HepG2 (cell line): ENCODE measurements around the gene ZBTB22. TPM values are rescaled to one million over a fixed set of nuclear protein-coding genes. Genes with fewer than 3 reads are reported as not detected.

Experiments
- ARNT2 ChIP-seq: sonication (generic); formaldehyde crosslinking; IDR thresholded peaks from 2 replicates; pipeline ENCODE4 v1.8.0; 2022; ENCODE audit warnings: mild to moderate bottlenecking, low read depth, missing genetic modification reagents, moderate library complexity
- MAFF ChIP-seq: IDR thresholded peaks from 2 replicates; pipeline ENCODE4 v1.6.1; 2011; ENCODE audit warnings: low read depth, low read length, improper control_type of control experiment
- MTA1 ChIP-seq: sonication (generic); formaldehyde crosslinking; IDR thresholded peaks from 2 replicates; pipeline ENCODE4 v1.4.0; 2020; ENCODE audit warnings: missing genetic modification reagents, mild to moderate bottlenecking, borderline replicate concordance
- MTF2 ChIP-seq: sonication (generic); formaldehyde crosslinking; IDR thresholded peaks from 2 replicates; pipeline ENCODE4 v1.5.0; 2020; ENCODE audit warnings: missing genetic modification reagents, borderline replicate concordance
- SNRNP70 ChIP-seq: fragments of 200-400 bp; formaldehyde crosslinking; IDR thresholded peaks from 2 replicates; pipeline ENCODE4 v1.6.1; 2017; ENCODE audit warnings: mild to moderate bottlenecking, low read depth, low read length, moderate library complexity
- SOX6 ChIP-seq, 2 experiments: fragments of 450-650 bp in 1 of 2; sonication (generic) in 1 of 2; formaldehyde crosslinking in 1 of 2; IDR thresholded peaks; 2 replicates each; pipeline versions ENCODE4 v1.4.0 to v1.6.1; 2017 to 2020; ENCODE audit warnings: antibody characterized with exemption in 1 of 2, mild to moderate bottlenecking in 1 of 2, missing genetic modification reagents in 1 of 2
- SPEN ChIP-seq: sonication (generic); formaldehyde crosslinking; IDR thresholded peaks from 2 replicates; pipeline ENCODE4 v1.5.1; 2020; ENCODE audit warnings: low read depth, mild to moderate bottlenecking, missing genetic modification reagents
- SRF ChIP-seq: IDR thresholded peaks from 2 replicates; pipeline ENCODE4 v1.6.1; 2011; ENCODE audit warnings: mild to moderate bottlenecking, low read depth, low read length, moderate library complexity
- ZNF20 ChIP-seq: sonication (generic); formaldehyde crosslinking; IDR thresholded peaks from 2 replicates; pipeline ENCODE4 v1.4.0; 2020; ENCODE audit warnings: mild to moderate bottlenecking, moderate library complexity, missing genetic modification reagents
- ZNF3 ChIP-seq: IDR thresholded peaks from 2 replicates; pipeline ENCODE4 v1.7.0; 2017; ENCODE audit warnings: inconsistent platforms
- ZNF460 ChIP-seq: sonication (generic); formaldehyde crosslinking; IDR thresholded peaks from 2 replicates; pipeline ENCODE4 v1.5.1; 2020; ENCODE audit warnings: missing genetic modification reagents, mild to moderate bottlenecking, borderline replicate concordance
- ZNF552 ChIP-seq: sonication (generic); formaldehyde crosslinking; IDR thresholded peaks from 2 replicates; pipeline ENCODE4 v1.9.0; 2022; ENCODE audit warnings: missing genetic modification reagents, mild to moderate bottlenecking, borderline replicate concordance
- ZNF816 ChIP-seq: sonication (generic); formaldehyde crosslinking; IDR thresholded peaks from 2 replicates; pipeline ENCODE4 v1.8.0; 2022; ENCODE audit warnings: missing genetic modification reagents, mild to moderate bottlenecking, borderline replicate concordance
- ZNF879 ChIP-seq: sonication (generic); formaldehyde crosslinking; IDR thresholded peaks from 2 replicates; pipeline ENCODE4 v1.8.1; 2023; ENCODE audit warnings: missing genetic modification reagents
- ZZZ3 ChIP-seq: sonication (generic); formaldehyde crosslinking; IDR thresholded peaks from 2 replicates; pipeline ENCODE4 v1.4.0; 2020; ENCODE audit warnings: missing genetic modification reagents, mild to moderate bottlenecking, borderline replicate concordance
- polyA plus RNA-seq, 8 experiments: library from polyadenylated mRNA; depleted of rRNA in 3 of 8; stranded (reverse) in 7 of 8; unstranded in 1 of 8; fragments of >200 nt; fragmentation: Illumina TruSeq in 4 of 8; extraction: Trizol in 4 of 8; gene quantifications; 2 replicates each; pipeline versions ENCODE4 v1.2.1 to v1.2.3, GENCODE V29; 2011 to 2016; ENCODE audit warnings: low read depth in 4 of 8, missing spikeins in 1 of 8, mixed read lengths in 1 of 8; ENCODE audit not compliant: insufficient read depth in 1 of 8
- total RNA-seq, 5 experiments: library from RNA; depleted of rRNA; stranded (reverse); fragments of >200 nt; fragmentation: Illumina TruSeq; extraction: Trizol; gene quantifications; 2 replicates each; pipeline ENCODE4 v1.2.3, GENCODE V29; 2016; ENCODE audit warnings: low read depth in 1 of 5
- TF ChIP-seq, protein P1 (sequence below): sonication (generic); formaldehyde crosslinking; IDR thresholded peaks from 2 replicates; pipeline ENCODE4 v1.8.0; 2022; ENCODE audit warnings: mild to moderate bottlenecking, missing genetic modification reagents, moderate library complexity
- TF ChIP-seq, protein P2 (sequence below): sonication (generic); formaldehyde crosslinking; IDR thresholded peaks from 2 replicates; pipeline ENCODE4 v1.4.0; 2020; ENCODE audit warnings: low read depth, mild to moderate bottlenecking, missing genetic modification reagents
- TF ChIP-seq, protein P3 (sequence below): sonication (generic); formaldehyde crosslinking; IDR thresholded peaks from 2 replicates; pipeline ENCODE4; 2020; ENCODE audit warnings: missing genetic modification reagents, mild to moderate bottlenecking, borderline replicate concordance
- TF ChIP-seq, protein P4 (sequence below): sonication (generic); formaldehyde crosslinking; IDR thresholded peaks from 2 replicates; pipeline ENCODE4 v1.4.0; 2020; ENCODE audit warnings: missing genetic modification reagents
- TF ChIP-seq, protein P5 (sequence below): sonication (generic); formaldehyde crosslinking; IDR thresholded peaks from 2 replicates; pipeline ENCODE4 v1.9.0; 2021; ENCODE audit warnings: missing genetic modification reagents, borderline replicate concordance

The ZBTB22 gene
- total and polyA plus RNA-seq, 2 of the 13 experiments (the other 11 are each of a cell fraction or from before 2014, with no cell fraction given): 8.0 to 10.6 TPM

DNA sequence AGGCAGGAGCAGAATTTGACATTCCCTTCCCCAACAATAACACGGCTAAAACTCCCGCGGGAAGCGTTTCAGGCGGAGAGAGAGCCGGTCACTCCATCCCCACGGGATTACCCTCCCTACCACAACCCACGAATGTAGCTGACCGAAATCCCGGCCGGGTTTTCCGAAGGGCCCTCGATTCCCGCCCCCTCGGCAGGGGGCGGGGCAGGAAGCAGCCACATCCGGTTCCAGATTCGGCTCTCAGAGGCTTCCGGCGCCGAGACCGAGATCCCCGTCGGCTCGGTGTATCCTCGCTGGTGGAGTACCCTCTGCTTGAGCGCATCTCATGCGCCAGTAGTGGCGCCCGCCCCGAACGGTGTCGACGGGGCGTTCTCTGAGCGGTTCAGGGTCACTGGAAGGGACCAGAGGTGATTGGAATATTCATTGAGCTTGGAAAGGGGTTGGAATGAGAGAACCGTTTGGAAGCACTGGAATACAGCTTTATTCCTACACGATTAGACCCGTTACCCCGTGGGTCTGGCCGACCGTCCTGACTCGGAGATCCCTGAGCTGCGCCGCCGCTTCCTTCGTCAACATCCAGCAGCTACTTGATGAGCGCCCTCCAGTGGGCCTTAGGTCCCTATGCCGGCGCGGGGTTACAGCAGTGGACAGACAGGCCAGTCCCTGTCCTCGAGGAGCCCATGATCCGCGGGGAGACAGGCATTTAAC is 18.2 kb downstream of the ZBTB22 start (continued):
- TF ChIP-seq SPEN (no peak; the same call in none of the 2 replicates), SOX6 (IDR thresholded peaks at IDR 0.05) (no peak), SOX6 (CRISPR knock-in tag; IDR thresholded peaks at IDR 0.05) (peak; percentile 79), ZNF879 (CRISPR knock-in tag) (peak; percentile 89), ZNF20 (0 out of 2 replicates have a peak, but pooled peaks have one; percentile 75), ZNF3 (CRISPR knock-in tag) (no peak), ZNF816 (CRISPR knock-in tag) (peak; percentile 74; the same call in 1 of the 2 replicates), MAFF (no peak), ARNT2 (CRISPR knock-in tag) (peak; percentile 5; the same call in 1 of the 2 replicates), SNRNP70 (no peak), MTA1 (CRISPR knock-in tag) (peak; percentile 83), ZNF460 (CRISPR knock-in tag) (no peak; the same call in 1 of the 2 replicates), MTF2 (CRISPR knock-in tag) (no peak), ZNF552 (CRISPR knock-in tag) (no peak; the same call in 1 of the 2 replicates), SRF (peak; percentile 79), ZZZ3 (peak; percentile 74; the same call in 1 of the 2 replicates)
- TF ChIP-seq, protein P1, sequence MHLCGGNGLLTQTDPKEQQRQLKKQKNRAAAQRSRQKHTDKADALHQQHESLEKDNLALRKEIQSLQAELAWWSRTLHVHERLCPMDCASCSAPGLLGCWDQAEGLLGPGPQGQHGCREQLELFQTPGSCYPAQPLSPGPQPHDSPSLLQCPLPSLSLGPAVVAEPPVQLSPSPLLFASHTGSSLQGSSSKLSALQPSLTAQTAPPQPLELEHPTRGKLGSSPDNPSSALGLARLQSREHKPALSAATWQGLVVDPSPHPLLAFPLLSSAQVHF (CRISPR knock-in tag): peak; percentile 78
- TF ChIP-seq, protein P2, sequence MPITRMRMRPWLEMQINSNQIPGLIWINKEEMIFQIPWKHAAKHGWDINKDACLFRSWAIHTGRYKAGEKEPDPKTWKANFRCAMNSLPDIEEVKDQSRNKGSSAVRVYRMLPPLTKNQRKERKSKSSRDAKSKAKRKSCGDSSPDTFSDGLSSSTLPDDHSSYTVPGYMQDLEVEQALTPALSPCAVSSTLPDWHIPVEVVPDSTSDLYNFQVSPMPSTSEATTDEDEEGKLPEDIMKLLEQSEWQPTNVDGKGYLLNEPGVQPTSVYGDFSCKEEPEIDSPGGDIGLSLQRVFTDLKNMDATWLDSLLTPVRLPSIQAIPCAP: no peak
- TF ChIP-seq, protein P3, sequence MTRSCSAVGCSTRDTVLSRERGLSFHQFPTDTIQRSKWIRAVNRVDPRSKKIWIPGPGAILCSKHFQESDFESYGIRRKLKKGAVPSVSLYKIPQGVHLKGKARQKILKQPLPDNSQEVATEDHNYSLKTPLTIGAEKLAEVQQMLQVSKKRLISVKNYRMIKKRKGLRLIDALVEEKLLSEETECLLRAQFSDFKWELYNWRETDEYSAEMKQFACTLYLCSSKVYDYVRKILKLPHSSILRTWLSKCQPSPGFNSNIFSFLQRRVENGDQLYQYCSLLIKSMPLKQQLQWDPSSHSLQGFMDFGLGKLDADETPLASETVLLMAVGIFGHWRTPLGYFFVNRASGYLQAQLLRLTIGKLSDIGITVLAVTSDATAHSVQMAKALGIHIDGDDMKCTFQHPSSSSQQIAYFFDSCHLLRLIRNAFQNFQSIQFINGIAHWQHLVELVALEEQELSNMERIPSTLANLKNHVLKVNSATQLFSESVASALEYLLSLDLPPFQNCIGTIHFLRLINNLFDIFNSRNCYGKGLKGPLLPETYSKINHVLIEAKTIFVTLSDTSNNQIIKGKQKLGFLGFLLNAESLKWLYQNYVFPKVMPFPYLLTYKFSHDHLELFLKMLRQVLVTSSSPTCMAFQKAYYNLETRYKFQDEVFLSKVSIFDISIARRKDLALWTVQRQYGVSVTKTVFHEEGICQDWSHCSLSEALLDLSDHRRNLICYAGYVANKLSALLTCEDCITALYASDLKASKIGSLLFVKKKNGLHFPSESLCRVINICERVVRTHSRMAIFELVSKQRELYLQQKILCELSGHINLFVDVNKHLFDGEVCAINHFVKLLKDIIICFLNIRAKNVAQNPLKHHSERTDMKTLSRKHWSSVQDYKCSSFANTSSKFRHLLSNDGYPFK (CRISPR knock-in tag): peak; percentile 88
- TF ChIP-seq, protein P4, sequence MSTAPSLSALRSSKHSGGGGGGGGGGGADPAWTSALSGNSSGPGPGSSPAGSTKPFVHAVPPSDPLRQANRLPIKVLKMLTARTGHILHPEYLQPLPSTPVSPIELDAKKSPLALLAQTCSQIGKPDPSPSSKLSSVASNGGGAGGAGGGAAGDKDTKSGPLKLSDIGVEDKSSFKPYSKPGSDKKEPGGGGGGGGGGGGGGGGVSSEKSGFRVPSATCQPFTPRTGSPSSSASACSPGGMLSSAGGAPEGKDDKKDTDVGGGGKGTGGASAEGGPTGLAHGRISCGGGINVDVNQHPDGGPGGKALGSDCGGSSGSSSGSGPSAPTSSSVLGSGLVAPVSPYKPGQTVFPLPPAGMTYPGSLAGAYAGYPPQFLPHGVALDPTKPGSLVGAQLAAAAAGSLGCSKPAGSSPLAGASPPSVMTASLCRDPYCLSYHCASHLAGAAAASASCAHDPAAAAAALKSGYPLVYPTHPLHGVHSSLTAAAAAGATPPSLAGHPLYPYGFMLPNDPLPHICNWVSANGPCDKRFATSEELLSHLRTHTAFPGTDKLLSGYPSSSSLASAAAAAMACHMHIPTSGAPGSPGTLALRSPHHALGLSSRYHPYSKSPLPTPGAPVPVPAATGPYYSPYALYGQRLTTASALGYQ: no peak
- TF ChIP-seq, protein P5, sequence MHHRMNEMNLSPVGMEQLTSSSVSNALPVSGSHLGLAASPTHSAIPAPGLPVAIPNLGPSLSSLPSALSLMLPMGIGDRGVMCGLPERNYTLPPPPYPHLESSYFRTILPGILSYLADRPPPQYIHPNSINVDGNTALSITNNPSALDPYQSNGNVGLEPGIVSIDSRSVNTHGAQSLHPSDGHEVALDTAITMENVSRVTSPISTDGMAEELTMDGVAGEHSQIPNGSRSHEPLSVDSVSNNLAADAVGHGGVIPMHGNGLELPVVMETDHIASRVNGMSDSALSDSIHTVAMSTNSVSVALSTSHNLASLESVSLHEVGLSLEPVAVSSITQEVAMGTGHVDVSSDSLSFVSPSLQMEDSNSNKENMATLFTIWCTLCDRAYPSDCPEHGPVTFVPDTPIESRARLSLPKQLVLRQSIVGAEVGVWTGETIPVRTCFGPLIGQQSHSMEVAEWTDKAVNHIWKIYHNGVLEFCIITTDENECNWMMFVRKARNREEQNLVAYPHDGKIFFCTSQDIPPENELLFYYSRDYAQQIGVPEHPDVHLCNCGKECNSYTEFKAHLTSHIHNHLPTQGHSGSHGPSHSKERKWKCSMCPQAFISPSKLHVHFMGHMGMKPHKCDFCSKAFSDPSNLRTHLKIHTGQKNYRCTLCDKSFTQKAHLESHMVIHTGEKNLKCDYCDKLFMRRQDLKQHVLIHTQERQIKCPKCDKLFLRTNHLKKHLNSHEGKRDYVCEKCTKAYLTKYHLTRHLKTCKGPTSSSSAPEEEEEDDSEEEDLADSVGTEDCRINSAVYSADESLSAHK (CRISPR knock-in tag): no peak; the same call in 1 of the 2 replicates
